NCI-H2029 treated with DMSO at 0.1 percent for 48 hours (cell line): ENCODE results near the gene TMEM54.

Experiments used
- DNase-seq: peaks from one replicate; lab custom pipeline; 2025; lab: John Stamatoyannopoulos, UW

The TMEM54 gene

DNA sequence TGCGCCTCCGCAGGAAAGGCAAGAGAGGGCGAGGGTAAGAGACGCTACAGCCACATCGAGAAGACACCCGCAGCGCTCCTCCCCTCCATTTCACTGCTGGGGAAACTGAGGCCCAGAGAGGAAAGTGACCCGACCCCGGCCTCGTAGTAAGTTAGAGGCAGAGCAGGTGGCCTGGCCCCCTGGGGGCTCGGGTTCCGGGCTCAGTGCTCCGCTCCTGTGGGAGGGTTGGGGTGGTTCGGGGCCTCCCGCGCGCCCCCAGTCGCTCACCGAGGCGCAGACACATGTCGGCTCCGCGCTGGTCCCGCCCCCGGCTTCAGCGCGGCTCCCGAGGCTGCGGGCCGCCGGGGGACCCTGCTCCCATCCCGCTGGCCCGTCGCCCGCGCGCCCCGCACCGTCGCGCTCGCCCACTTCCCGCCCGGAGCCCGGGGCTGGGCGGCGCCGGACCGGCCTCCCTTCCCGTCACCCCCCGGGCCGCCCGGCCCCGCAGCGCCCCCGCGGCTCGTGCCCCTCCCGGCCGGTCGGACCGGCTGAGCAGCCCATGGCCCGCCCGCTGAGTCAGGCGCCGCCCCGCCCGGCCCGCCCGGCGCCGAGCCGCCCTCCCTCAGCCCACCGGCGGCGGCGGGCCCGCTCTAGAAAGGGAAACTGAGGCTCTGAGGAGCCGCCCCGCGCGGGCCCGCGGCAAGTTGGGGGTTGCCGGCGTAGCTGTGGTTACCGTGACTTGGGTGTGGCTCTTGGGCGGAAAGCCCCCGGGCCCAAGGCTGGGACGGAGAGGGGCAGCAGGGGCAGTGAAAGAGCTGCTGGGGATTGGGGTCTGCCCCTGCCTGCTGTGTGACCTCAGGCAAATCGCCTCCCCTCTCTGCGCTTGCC, at the start of gene TMEM54:
TMEM54 (minus strand) TSS at position 434 of the 867 bp plus-strand sequence; CDS start at position 283, 151 bp downstream.
- DNase-seq: no peak

DNA sequence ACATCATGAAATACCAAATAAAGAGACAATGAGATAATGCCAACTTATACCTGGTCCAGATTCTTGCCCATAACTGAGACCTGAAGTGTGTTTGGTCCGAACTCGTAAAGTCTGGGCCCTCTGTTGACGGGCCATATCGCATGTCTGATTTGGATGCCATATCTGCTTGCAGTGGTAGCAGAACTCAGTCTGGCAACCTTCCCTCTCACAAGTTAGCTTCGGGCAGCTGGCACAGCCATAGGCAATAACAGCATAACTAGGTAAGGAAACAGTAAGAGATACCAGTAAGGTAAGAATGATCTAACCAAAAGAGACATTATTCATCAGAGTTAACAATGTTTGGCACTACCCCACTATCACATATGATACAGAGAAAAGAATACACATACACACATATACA, 48.3 kb upstream of the TMEM54 start:
- DNase-seq: no peak

DNA sequence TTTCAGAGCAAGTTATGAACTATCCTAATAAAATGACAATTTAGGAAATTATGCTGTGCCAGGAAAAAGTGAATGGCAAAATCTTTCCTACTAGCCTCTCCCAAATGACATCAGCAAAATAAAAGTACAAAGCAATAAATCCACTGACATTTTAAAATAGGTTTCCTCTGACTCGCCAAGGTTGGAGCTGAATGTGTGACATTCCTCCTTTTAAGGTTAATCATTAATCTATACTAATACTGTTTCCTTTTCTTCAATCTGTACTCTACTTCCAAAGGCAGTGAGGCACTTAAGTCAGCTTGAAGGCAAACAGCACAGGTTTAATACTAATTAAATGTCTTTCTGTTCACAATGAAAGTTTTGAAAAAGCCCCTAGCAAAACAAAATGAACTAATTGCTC, 47.7 kb upstream of the TMEM54 start:
- DNase-seq: no peak

DNA sequence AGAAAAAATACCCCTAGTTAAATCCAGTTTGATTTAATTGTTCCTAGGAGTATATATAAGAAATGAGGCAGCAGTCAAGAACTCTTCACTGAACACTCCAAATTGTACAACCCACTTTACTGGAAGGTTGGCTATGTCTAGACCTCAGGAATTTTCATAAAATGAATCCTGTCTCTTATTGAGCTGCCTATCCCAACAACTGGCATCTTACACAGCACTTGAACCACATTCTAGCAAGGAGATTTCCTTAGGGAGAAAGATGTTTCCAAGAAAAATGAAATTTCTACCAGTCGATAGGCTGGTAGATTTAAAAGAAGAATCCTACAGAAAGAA, 47.2 kb upstream of the TMEM54 start:
- DNase-seq: no peak

DNA sequence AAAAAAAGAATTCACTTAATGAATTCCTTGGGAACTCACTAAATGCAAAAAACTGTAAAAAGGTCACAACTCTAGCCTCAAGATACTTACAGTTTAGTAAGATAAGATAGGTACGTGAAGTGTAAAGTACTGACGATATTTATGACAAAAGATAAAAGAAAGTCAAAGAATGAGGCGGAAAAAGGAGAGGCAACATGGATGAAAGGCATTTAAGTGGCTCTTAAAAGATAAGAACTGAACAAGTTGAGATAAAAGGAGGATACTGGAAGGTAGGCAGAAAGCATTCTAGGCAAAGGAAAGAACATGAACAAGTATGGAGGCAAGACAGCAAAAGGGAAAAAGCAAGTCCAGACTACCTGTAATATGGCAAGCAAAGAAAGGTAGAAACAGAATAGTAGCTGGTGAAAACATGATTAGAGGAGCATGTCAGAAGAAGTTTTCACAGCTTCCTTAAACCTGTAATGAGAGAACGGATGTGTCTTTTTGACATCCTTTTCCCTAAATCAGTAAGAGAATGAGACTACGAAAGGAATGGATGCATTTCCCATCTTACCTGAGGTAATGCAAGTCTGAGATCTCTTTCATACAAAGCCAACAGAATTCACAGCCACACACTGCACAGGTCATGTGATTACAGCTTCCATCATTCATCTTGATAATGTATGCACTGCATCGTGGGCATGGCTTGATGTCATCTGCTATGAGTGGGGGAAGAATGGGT, 46.6 kb upstream of the TMEM54 start:
- no peak for DNase-seq

DNA sequence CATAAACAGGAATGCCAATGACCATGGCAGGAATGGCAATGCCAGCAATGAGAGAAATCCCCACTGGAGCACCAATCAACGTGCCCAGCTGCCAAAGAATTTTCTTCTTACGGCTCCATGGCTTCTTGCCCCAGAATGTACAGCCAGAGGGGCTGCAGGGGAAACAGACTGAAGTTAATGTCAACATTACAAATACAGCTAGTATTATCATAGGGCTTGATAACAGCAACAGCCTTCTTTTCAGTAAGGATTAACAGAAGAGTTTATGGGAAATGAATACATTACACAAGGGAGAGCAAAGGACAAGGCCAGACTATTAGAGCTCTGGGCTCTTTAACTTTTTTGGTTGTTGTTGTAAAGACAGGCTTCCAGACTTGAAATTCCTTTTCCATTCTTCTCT, 45.2 kb upstream of the TMEM54 start:
- no peak for DNase-seq

DNA sequence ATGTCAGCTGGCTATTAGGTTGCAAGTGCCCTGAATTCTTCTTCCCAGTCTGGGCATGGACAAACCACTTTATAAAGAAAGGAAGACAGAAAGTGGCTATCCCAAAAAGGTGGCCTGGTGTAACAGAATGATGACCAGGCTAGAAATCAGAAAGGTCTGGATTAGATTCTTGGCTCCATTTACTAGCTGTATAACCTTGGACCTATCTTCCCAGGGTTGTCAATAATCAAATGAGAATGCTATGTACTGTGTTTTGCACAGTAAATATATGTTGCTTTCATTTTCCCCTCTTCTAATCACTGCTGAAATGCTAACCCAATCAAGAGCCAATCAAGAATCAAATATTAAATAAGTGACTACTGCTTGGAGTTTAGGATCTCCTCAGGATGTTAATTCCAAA, 43.0 kb upstream of the TMEM54 start:
- no peak for DNase-seq

DNA sequence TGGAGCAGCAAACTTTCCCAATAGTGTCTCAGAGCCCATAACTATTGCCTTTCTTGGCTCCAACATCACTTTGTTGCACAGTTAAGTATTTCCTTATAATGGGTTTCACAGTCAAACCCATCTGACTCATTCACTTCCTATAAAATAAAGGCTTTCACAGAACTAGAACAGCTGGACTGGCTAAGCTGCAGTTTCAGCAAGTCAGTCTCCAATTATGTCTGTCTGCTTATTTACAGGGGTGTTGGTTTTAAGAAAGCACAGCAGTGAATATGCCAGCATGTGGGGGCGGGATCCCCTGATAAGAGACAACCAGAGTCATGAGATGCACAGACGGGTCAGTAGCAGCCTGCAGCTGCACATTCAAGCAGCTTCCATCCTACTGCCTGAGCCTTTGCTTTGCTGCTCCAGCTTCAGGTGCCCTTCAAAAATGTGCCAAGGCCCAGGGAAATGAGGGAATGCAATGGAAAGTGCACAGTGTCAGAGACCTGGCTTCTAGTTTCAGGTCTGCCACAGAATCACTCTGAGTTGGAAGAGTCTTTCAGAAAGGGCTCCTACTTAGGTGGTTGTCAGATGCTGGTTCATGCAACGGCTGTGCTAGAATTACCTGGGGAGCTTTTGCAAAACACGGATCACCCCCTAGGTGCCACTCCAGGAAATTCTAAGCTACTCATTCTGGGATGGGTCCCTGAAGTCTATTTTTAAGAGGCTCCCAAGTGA, 38.6 kb upstream of the TMEM54 start:
- DNase-seq: no peak

DNA sequence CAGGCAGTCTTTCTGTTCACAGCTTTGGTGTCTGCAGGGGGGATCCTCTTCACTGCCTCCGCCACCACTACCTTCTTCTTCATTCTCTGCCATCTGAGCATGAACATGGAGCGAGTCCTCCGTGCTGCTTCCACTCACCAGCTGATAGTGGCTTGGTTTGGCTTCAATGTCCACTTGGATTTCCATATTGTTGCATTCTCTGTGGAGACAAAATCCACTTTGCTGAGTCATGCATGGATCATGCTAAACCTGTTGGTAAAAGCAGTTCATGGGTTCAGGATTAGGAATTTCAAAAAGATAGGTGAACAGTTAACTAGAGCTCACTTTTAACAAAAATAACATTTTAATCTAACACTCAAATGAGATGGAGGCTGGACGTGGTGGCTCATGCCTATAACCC, 35.9 kb upstream of the TMEM54 start:
- no peak for DNase-seq

DNA sequence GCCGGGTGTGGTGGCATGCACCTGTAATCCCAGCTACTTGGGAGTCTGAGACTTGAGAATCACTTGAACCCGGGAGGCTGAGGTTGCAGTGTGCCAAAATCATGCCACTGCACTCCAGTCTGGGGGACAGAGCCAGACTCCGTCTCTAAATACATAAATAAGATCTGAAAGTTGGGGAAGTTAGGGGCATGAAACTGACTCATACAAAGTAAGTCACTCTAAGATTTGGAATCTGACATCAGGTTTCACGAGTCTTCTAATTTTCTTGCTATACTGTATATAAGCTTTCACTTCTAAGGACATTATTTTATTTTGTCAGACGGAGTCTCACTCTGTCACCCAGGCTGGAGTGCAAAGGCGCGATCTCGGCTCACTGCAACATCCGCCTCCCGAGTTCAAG, 33.3 kb upstream of the TMEM54 start:
- no peak for DNase-seq

DNA sequence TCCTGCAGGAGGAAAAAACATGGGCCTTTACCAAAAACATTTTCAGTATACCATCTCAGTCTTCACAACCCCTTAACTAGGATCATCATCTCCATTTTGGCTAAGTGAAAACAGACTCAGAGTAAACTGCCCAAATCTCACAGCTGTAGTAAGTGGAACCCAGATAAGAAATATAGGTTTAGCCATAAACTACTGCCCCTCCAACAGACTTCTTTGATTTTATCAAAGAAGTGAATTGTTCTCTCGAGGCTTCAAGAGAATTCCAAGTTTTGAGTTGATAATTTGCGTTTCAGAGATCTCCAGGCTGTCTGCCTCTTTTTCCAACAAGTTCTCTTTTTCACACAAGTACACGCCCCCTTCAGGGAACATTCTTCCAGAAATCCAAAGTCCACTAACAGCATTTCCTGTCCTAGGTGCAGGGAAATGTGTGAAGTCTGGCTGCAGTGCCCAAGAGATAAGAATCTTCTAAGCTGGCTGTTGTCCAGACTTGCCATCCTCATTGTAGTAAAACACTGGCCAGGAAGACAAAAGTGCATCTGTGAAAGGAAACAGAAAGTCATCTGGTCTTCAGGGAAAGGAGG, 32.6 kb upstream of the TMEM54 start:
- no peak for DNase-seq

- no peak for DNase-seq
Observed at GRCh38 chr1:32931760-32932159, 30.6 kb upstream of the TMEM54 start.

GRCh38 chr1:32929366-32929765, 28.2 kb upstream of the TMEM54 start:
- no peak for DNase-seq

DNA sequence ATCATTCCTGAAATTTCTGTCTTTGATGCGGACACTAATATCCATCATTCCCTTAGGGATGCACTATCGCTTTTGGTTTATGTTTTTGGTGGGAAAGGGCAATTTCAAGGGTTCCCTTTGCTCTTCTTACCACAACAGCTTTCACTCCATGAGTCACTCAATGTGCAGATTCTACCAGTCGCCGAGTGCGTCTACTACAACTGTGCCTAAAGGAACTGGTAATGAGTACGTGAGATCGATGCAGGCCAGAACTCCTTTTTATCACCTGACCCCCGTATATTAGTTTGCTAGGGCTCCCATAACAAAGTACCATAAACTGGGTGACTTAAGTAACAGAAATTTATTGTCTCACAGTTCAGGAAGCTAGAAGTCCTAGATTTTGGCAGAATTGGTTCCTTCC, 27.5 kb upstream of the TMEM54 start:
- no peak for DNase-seq

DNA sequence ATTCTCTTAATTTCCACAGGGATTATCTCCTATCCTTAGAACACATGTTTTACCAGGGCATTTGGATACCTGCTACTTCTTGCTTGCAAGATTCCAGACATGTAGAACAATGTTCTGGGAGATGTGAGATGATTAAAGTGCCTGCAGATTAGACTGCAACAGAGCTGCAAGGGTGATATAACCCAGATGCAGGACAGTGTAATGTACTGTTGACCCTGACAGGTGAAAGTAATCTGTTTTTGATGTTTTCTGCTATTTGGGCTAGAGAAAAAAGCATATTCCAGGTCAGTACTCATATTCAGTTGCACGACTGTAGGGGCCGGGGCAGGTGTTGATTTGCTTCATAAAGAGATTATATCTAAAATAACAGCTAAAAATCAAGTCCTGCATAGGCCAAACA, 27.1 kb upstream of the TMEM54 start:
- DNase-seq: no peak

DNA sequence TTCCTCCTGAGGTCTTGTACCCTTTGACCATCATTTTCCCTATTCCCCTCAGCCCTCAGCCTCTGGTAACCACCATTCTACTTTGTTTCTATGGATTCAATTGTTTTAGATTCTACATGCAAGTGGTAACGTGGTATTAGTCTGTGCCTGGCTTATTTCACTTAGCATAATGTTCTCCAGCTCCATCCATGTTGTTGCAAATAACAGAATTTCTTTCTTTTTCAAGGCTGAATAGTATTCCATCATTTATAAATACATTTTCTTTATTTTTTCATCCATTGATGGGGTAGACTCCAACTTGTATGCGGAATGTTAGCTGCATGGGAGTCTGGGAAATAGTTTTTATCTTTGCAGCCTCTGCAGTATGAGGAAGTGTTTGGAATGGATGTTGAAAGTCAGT, 26.3 kb upstream of the TMEM54 start:
- DNase-seq: no peak

DNA sequence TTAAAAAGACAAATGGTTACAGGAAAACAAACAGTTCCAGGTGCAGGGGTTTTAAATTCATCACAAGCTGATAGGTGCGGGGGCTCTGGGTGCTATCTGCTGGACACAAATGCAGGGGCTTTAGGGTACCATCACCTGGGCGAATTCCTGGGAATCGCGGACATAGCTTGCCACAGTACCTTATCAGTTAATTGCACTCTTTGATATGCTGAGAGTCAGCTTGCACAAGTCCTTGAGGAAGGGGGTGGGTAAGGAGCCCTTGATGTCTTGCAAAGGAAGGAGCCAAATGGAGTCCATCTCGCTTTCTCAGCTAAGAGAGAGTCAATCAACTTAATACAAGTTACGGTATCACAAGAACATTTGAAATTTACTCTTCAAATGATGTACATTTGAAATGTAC, 25.4 kb upstream of the TMEM54 start:
- DNase-seq: no peak

DNA sequence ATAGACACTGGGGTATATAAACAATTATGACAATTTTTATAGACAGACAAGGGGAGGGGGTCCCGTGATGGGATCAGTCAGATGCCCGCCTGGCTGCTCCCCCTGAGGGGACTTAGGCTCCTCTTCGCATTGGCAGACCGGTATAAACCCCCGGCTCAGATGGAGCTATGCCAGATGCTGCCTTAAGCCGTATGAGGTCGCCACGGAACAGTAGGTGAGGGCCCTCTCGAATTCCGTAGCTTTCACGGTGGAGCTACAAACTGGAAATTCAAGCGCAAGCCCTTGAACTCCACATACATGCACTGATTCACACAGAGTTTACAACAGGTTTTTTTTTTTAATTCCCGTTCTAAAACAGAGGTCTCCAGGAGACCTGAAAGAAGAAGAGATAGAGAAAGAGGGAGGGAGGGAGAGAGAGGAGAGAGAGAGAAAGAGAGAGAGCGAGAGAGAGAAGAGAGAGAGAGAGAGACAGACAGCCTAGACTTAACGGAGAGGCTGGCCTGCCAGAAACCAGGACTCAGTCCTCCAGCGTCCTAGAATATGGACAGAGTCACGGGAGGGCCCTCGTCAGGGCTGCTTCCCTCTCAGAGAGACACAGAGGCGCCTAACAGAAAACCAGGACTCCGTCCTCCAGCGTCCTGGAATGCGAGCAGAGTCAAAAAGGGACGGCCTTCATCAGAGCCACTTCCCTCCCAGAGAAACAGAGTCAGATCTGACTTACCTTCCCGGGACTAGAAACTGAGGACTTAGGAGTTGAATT, 24.4 kb upstream of the TMEM54 start:
- DNase-seq: no peak

DNA sequence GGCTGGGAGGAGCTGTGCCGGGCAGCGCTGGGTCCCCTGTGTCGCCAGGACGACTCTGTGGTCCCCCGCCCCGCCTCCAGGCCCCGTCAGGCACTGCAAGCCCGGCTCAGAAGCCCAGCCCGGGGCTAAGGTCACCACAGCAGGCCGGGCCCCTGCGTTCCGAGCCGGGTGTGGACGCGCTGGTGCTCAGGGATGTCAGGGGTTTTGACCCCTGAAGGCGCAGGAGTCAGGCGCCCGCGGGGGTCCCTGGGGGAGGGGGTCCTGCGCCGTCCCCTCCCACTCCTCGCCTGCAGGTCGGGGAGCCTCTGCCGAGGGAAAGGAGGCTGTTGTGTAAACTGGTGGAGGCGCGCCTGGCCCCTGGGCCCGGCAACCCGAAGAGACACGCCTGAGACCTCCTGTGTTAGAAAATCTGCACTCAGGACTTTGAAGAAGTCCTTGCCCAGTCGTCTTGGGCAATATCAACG, 23.7 kb upstream of the TMEM54 start:
- DNase-seq: no peak

- no peak for DNase-seq
Observed at GRCh38 chr1:32920833-32921232, 19.6 kb upstream of the TMEM54 start.

GRCh38 chr1:32919811-32920733, 18.9 kb upstream of the TMEM54 start:
- DNase-seq: no peak
